Panc1 (cell line): Measurements from ENCODE around the gene NUTM1. TPM values are rescaled to one million over a fixed set of nuclear protein-coding genes. Genes with fewer than 3 reads are reported as not detected.
A peak's percentile ranks its signal among the peaks of the same experiment; 100 is the strongest.

Experiments used
- ATAC-seq: fragments of 200-7000 bp; cut with Tn5 transposase; 2 replicates; pipeline ENCODE4 v1.9.1; 2020; ENCODE audit warnings: mild to moderate bottlenecking, moderate library complexity
- BruUV-seq: library from RNA; stranded (reverse); fragments of 400-500 nt; replicated peaks from 2 replicates; lab custom pipeline; 2021; lab: Mats Ljungman, UMichigan
- CTCF ChIA-PET: fragments of 300-600 bp; sonication (Branson Sonifier 250); formaldehyde crosslinking; loops from one replicate; lab custom pipeline; 2022; ENCODE audit warnings: antibody characterized with exemption; lab: Charles Lee
- POLR2A ChIA-PET: fragments of 300-600 bp; sonication (Branson Sonifier 250); formaldehyde crosslinking; loops from one replicate; lab custom pipeline; 2022; ENCODE audit warnings: antibody characterized with exemption; lab: Charles Lee
- DNase-seq: peaks from one replicate; pipeline ENCODE4 v3.0.0-alpha.2; 2010; ENCODE audit warnings: low read depth, low spot score
- H3K27ac ChIP-seq: 2 replicates; pipeline ENCODE4 v1.5.1; 2011; ENCODE audit warnings: mild to moderate bottlenecking, low read length, inconsistent platforms
- H3K27me3 ChIP-seq: fragments of 200-500 bp; sonication (Bioruptor generic); 2 replicates; pipeline ENCODE4 v1.6.0; 2014; ENCODE audit warnings: low read length, inconsistent platforms; ENCODE audit not compliant: control insufficient read depth, insufficient read depth
- H3K36me3 ChIP-seq: fragments of 200-500 bp; sonication (Bioruptor generic); 2 replicates; pipeline ENCODE4 v1.5.1; 2014; ENCODE audit warnings: inconsistent platforms, mild to moderate bottlenecking, low read length, moderate library complexity; ENCODE audit not compliant: control insufficient read depth, insufficient read depth
- H3K4me1 ChIP-seq: 2 replicates; pipeline ENCODE4 v1.5.1; 2011; ENCODE audit warnings: inconsistent platforms, mild to moderate bottlenecking, low read length, moderate library complexity; ENCODE audit not compliant: control insufficient read depth, insufficient read depth
- H3K4me3 ChIP-seq, 2 experiments: 2 replicates each; pipeline ENCODE4 v1.5.1; 2011 to 2012; ENCODE audit warnings: low read depth in 2 of 2, low read length in 2 of 2, mild to moderate bottlenecking in 2 of 2, inconsistent platforms in 1 of 2, moderate library complexity in 1 of 2
- H3K9me3 ChIP-seq: fragments of 200-500 bp; sonication (Bioruptor generic); 2 replicates; pipeline ENCODE4 v1.5.1; 2014; ENCODE audit warnings: low read depth, mild to moderate bottlenecking, inconsistent platforms, low read length, moderate library complexity; ENCODE audit not compliant: control insufficient read depth, insufficient read depth
- POLR2AphosphoS5 ChIP-seq: IDR thresholded peaks from 2 replicates; pipeline ENCODE4 v1.6.1; 2012; ENCODE audit warnings: mild to moderate bottlenecking, low read depth, low read length, moderate library complexity
- REST ChIP-seq, 2 experiments: IDR thresholded peaks; 2 replicates each; pipeline ENCODE4 v1.6.1; 2011 to 2012; ENCODE audit warnings: low read depth in 2 of 2, control low read depth in 1 of 2, low read length in 1 of 2, mild to moderate bottlenecking in 1 of 2, moderate library complexity in 1 of 2; ENCODE audit not compliant: insufficient read depth in 1 of 2
- SIN3A ChIP-seq: IDR thresholded peaks from 2 replicates; pipeline ENCODE4 v1.6.1; 2012; ENCODE audit warnings: low read depth, mild to moderate bottlenecking, low read length, moderate library complexity, borderline replicate concordance; ENCODE audit not compliant: insufficient read depth
- TCF7L2 ChIP-seq: IDR thresholded peaks from 2 replicates; pipeline ENCODE4 v1.6.1; 2011; ENCODE audit warnings: mild to moderate bottlenecking, low read depth, low read length, inconsistent platforms
- in situ Hi-C: cut with HindIII; loops from 2 replicates; pipeline ENCODE4 v1.10.0; 2016; ENCODE audit warnings: low sequenced_read_pairs, low pct_unique_long_range_greater_than_20kb
- intact Hi-C: fragments of 100-400 bp; cut with micrococcal nuclease; formaldehyde crosslinking; loops from one replicate; pipeline ENCODE4 v1.10.0; 2022; ENCODE audit not compliant: unreplicated experiment
- total RNA-seq: library from RNA; stranded (reverse); gene quantifications from one replicate; pipeline ENCODE4 v1.2.1, GENCODE V29; 2021; ENCODE audit not compliant: unreplicated experiment
- TF ChIP-seq, protein P1 (sequence below): fragments of 450-650 bp; IDR thresholded peaks from 2 replicates; pipeline ENCODE4 v1.5.1; 2017; ENCODE audit warnings: mild to moderate bottlenecking

The NUTM1 gene
- total RNA-seq, 1 experiment from 2014 or later: 0.05 TPM

GRCh38 chr15:34314491-34315490 is 28.3 kb upstream of the NUTM1 start:
- TF ChIP-seq SIN3A (no peak), TCF7L2 (no peak), REST (IDR thresholded peaks at IDR 0.05; ENCODE audit: insufficient read depth in 1 of 2, low read depth in 2 of 2, low read length in 1 of 2) (no peak), POLR2AphosphoS5 (no peak)
- TF ChIP-seq, protein P1, sequence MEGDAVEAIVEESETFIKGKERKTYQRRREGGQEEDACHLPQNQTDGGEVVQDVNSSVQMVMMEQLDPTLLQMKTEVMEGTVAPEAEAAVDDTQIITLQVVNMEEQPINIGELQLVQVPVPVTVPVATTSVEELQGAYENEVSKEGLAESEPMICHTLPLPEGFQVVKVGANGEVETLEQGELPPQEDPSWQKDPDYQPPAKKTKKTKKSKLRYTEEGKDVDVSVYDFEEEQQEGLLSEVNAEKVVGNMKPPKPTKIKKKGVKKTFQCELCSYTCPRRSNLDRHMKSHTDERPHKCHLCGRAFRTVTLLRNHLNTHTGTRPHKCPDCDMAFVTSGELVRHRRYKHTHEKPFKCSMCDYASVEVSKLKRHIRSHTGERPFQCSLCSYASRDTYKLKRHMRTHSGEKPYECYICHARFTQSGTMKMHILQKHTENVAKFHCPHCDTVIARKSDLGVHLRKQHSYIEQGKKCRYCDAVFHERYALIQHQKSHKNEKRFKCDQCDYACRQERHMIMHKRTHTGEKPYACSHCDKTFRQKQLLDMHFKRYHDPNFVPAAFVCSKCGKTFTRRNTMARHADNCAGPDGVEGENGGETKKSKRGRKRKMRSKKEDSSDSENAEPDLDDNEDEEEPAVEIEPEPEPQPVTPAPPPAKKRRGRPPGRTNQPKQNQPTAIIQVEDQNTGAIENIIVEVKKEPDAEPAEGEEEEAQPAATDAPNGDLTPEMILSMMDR: no peak
- POLR2A ChIA-PET: interaction anchor here (0.7 kb wide), 1 partner anchor 194 kb away, joined by 4 read pairs; no protein-coding TSS in a partner anchor
- in situ Hi-C loops: no loop called here
- H3K27ac ChIP-seq: no peak overlapping the region
- peaks cover 11% of the 10 kb centered on the region; the same call in 1 of the 2 replicates for H3K4me1 ChIP-seq
- CTCF ChIA-PET: no interaction called here
- BruUV-seq: no TSS peak
- H3K36me3 ChIP-seq: no peaks in the 10 kb centered on the region
- no peak for ATAC-seq
- H3K4me3 ChIP-seq: no peak overlapping the region
- H3K27me3 ChIP-seq: no peaks in the 10 kb centered on the region
- DNase-seq: no peak
- H3K9me3 ChIP-seq: no peaks in the 10 kb centered on the region
- intact Hi-C loops: no loop called here

- intact Hi-C loops (no loop called here), in situ Hi-C loops (no loop called here)
- DNase-seq (no peak), ATAC-seq (peak; percentile 97)
- peaks cover 17% of the 10 kb centered on the region; the same call in 1 of the 2 replicates for H3K4me1 ChIP-seq
- TF ChIP-seq TCF7L2 (peak; percentile 70), SIN3A (peak; percentile 72; the same call in 1 of the 2 replicates), REST (IDR thresholded peaks at IDR 0.05; ENCODE audit: insufficient read depth in 1 of 2, low read depth in 2 of 2, low read length in 1 of 2) (no peak), POLR2AphosphoS5 (peak; percentile 49; the same call in 1 of the 2 replicates)
- TF ChIP-seq, protein P1: no peak
- H3K36me3 ChIP-seq: no peaks in the 10 kb centered on the region
- H3K27ac ChIP-seq: peak overlapping the region; percentile 78
- no peaks in the 10 kb centered on the region for H3K27me3 ChIP-seq
- ChIA-PET POLR2A (interaction anchor here (0.6 to 1.2 kb wide), 4 partner anchors 10 to 19 kb away, joined by 3 to 15 read pairs (median 8); partner anchors contain the start of gene SLC12A6), CTCF (interaction anchor here (0.5 to 1.2 kb wide), 3 partner anchors 18 to 1270 kb away, joined by 4 to 5 read pairs (median 5); no protein-coding TSS in a partner anchor)
- BruUV-seq: TSS peak; percentile 78
- peak overlapping the region; percentile 50 to 75 for H3K4me3 ChIP-seq
- H3K9me3 ChIP-seq: no peaks in the 10 kb centered on the region
Measured at GRCh38 chr15:34318277-34319079, 24.6 kb upstream of the NUTM1 start.
